ENCODE data around the gene NOTCH1.

Gene NOTCH1

GRCh38 chr9:136542241-136543040 lies 3.4 kb downstream of the NOTCH1 start (continued):
- TF ChIP-seq SNAI2 (CRISPR knock-in tag; IDR thresholded peaks at IDR 0.05) (no peak), GLIS3 (CRISPR knock-in tag; IDR thresholded peaks at IDR 0.05) (no peak)

DNA sequence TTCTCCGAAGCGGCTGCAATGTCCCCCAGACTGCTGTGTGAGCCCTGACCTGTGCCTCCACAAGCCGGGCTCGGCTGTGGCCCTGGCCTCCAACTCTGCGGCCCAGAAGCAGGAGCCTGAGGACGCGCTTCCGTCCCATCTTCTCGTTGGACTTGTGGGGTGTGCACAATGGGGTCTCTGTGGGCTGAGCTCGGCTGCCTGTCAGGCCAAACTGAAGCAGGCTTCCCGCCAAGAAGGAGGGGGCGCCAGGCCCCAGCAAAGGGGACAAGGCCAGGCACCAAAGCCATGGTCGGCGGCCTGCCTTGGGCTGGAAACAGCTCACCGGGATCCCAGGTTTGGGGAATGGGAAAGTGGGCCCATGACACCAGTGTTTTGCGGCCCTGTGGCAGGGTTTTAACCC lies 4.1 kb downstream of the NOTCH1 start:
- TF ChIP-seq BACH2 (CRISPR knock-in tag; IDR thresholded peaks at IDR 0.05; ENCODE audit: borderline replicate concordance), result no peak
- no peak for ATAC-seq

- TF ChIP-seq, protein P1, sequence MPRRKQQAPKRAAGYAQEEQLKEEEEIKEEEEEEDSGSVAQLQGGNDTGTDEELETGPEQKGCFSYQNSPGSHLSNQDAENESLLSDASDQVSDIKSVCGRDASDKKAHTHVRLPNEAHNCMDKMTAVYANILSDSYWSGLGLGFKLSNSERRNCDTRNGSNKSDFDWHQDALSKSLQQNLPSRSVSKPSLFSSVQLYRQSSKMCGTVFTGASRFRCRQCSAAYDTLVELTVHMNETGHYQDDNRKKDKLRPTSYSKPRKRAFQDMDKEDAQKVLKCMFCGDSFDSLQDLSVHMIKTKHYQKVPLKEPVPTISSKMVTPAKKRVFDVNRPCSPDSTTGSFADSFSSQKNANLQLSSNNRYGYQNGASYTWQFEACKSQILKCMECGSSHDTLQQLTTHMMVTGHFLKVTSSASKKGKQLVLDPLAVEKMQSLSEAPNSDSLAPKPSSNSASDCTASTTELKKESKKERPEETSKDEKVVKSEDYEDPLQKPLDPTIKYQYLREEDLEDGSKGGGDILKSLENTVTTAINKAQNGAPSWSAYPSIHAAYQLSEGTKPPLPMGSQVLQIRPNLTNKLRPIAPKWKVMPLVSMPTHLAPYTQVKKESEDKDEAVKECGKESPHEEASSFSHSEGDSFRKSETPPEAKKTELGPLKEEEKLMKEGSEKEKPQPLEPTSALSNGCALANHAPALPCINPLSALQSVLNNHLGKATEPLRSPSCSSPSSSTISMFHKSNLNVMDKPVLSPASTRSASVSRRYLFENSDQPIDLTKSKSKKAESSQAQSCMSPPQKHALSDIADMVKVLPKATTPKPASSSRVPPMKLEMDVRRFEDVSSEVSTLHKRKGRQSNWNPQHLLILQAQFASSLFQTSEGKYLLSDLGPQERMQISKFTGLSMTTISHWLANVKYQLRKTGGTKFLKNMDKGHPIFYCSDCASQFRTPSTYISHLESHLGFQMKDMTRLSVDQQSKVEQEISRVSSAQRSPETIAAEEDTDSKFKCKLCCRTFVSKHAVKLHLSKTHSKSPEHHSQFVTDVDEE (CRISPR knock-in tag; IDR thresholded peaks at IDR 0.05), result no peak
- TF ChIP-seq ZFP3 (CRISPR knock-in tag; IDR thresholded peaks at IDR 0.05), result no peak
- no peak for TF ChIP-seq CSRNP3 (CRISPR knock-in tag; IDR thresholded peaks at IDR 0.05)
- TF ChIP-seq ZNF70 (CRISPR knock-in tag; IDR thresholded peaks at IDR 0.05), result no peak
- no peak for TF ChIP-seq ZNF565 (CRISPR knock-in tag; conservative IDR thresholded peaks at IDR 0.05; ENCODE audit: low read depth)
- no peak for TF ChIP-seq ZFP30 (CRISPR knock-in tag; IDR thresholded peaks at IDR 0.05)
- no peak for TF ChIP-seq PATZ1 (CRISPR knock-in tag; IDR thresholded peaks at IDR 0.05; ENCODE audit: borderline replicate concordance)
- TF ChIP-seq ARNTL (CRISPR knock-in tag; IDR thresholded peaks at IDR 0.05; ENCODE audit: borderline replicate concordance, low read depth), result no peak
- no peak for TF ChIP-seq ZC3H10 (CRISPR knock-in tag; IDR thresholded peaks at IDR 0.05)
- no peak for ATAC-seq
Measured at GRCh38 chr9:136541179-136541578, 4.7 kb downstream of the NOTCH1 start.

DNA sequence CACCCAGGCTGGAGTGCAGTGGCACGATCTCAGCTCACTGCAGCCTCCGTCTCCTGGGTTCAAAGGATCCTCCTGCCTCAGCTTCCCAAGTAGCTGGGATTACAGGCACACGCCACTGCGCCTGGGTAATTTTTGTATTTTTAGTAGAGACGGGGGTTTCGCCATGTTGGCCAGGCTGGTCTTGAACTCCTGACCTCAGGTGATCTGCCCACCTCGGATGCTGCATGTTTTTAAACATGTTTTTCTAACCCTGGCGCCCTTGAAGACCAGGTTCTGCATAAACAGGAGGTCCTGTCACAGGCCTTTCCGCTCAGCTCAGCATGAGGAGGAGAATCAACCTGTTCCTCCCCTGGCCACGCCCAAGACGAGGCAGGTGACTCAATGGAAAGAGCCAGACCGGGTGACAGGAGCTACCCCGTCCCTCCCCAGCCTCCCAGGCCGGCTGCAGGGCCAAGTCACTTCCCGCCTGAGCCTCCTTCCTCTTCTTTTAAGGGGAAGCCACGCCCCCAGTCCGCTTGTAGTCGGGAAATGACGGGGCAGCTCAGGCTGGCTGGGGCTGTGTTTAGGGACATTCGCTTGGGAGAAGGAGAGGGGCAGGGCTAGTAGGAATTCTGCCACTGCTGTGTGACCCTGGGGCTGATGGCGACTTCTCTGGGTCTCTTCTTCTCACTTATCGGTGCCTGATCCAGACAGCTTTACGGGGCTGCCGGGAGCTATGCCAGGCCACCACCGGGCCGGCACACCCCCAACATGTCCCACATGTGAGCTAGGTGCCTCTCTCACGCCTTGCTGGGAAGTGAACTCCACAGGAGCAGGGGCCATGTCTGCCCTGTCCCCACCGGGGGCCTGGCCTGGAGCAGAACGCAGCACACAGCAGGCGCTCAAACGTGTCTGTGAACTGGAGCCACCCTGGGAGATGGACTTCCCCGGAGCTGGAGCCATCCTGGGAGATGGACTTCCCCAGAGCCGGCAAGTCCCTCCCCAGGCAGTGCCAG lies 6.1 kb downstream of the NOTCH1 start:
- no peak for ATAC-seq
- TF ChIP-seq ZFP30 (CRISPR knock-in tag; IDR thresholded peaks at IDR 0.05), result no peak
- no peak for TF ChIP-seq ISL1 (CRISPR knock-in tag; IDR thresholded peaks at IDR 0.05)
- TF ChIP-seq CSDC2 (CRISPR knock-in tag; IDR thresholded peaks at IDR 0.05), result no peak
- TF ChIP-seq RARB (CRISPR knock-in tag; IDR thresholded peaks at IDR 0.05), result no peak
- no peak for TF ChIP-seq GLIS3 (CRISPR knock-in tag; IDR thresholded peaks at IDR 0.05)
- TF ChIP-seq ARNTL (CRISPR knock-in tag; IDR thresholded peaks at IDR 0.05; ENCODE audit: borderline replicate concordance, low read depth), result no peak

- ATAC-seq, result no peak
- no peak for TF ChIP-seq GLIS3 (CRISPR knock-in tag; IDR thresholded peaks at IDR 0.05)
- TF ChIP-seq TCF4 (CRISPR knock-in tag; IDR thresholded peaks at IDR 0.05; ENCODE audit: borderline replicate concordance), result no peak
- no peak for TF ChIP-seq SNAI2 (CRISPR knock-in tag; IDR thresholded peaks at IDR 0.05)
- no peak for TF ChIP-seq ESRRG (CRISPR knock-in tag; IDR thresholded peaks at IDR 0.05)
- TF ChIP-seq ARNTL (CRISPR knock-in tag; IDR thresholded peaks at IDR 0.05; ENCODE audit: borderline replicate concordance, low read depth), result no peak
- TF ChIP-seq CREB5 (CRISPR knock-in tag; IDR thresholded peaks at IDR 0.05; ENCODE audit: low read depth), result no peak
Measured at GRCh38 chr9:136538599-136539426, 7.0 kb downstream of the NOTCH1 start.

All from SK-N-SH treated with all-trans-retinoic acid at 6 μM for 48 hours (cell line).